Measurements from ENCODE around the gene LONP2. TPM values are rescaled to one million over a fixed set of nuclear protein-coding genes. Genes with fewer than 3 reads are reported as not detected.

LONP2 gene
- total RNA-seq (10 to 100 TPM; 77.2 to 81.0 TPM), total RNA-seq (71.3 to 268 (median 156) reads per million in 172 experiments)
- 52.2 TPM for polyA plus RNA-seq (2013, experiment 1 of 2)
- polyA plus RNA-seq (2013, experiment 2 of 2) = 44.5 TPM

DNA sequence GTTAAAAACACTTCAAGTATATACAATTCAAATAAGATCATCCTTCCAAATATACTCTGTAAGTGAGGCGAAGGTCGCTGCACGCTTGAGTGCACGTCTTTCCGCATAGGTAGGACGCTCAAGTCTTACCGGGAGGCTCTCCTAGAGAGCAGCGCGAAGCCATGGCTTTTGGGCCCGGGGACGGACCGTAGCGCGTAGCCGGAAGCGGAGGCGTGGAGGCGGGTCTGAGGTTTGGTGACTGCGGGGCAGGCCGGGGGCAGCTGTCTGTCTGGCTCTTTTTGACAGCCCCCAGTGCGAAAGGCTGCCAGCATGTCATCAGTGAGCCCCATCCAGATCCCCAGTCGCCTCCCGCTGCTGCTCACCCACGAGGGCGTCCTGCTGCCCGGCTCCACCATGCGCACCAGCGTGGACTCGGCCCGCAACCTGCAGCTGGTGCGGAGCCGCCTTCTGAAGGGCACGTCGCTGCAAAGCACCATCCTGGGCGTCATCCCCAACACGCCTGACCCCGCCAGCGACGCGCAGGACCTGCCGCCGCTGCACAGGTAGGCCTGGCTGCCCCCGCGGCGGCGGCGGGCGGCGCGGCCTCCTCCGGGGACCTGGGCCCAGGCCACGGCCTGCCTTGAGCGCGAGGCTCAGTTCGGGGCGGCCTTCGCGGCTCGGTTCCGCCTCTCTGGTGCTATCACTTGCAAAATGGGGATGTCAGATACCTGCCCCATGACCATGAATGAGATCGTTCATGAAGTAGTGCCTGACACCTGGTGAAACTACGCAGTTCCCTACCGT, at the start of gene LONP2:
Gene LONP2, plus strand, starts transcription at position 221 of the 783 bp plus-strand sequence. Its CDS starts 89 bp downstream, at position 310.
- ChIA-PET POLR2A (interaction anchor here (0.6 to 1.5 kb wide), 7 partner anchors 23 to 1271 kb away, joined by 3 to 8 read pairs (median 4); partner anchors contain the start of gene DNAJA2), CTCF (interaction anchor here (1.7 kb wide), 1 partner anchor 379 kb away, joined by 5 read pairs; no protein-coding TSS in a partner anchor)
- Mint-ChIP-seq H3K4me1 (ENCODE audit: low read depth) (peaks cover 49% of the 10 kb centered on the region), H3K27ac (peak within 1 kb of the TSS; percentile 89), H3K27me3 (no peaks in the 10 kb centered on the region), H3K9me3 (peaks cover 2% of the 10 kb centered on the region), H3K36me3 (ENCODE audit: low read depth) (peaks cover 20% of the 10 kb centered on the region), H3K4me3 (peak within 1 kb of the TSS; percentile 90)
- H3K4me3 ChIP-seq (ENCODE audit: low read length) = peak within 1 kb of the TSS; percentile 86
- peak; percentile 81 to 94 (median 87) for DNase-seq
- H3K4me1 ChIP-seq (ENCODE audit: insufficient read depth, low read length) = peaks cover 43% of the 10 kb centered on the region
- peak within 1 kb of the TSS; percentile 78 for H3K27ac ChIP-seq (ENCODE audit: low read depth in 1 of 2, low read length in 2 of 2)
- intact Hi-C loops (cut with DNase I, micrococcal nuclease) = loop anchor here in 1 of 2 experiments (5.0 to 10.0 kb wide), 4 partner anchors 143 to 1611 kb away; partner anchors contain the start of genes C16orf87, ITFG1, PHKB and SIAH1
- H3K36me3 ChIP-seq (ENCODE audit: insufficient read depth, low read length) = no peaks in the 10 kb centered on the region
- no peaks in the 10 kb centered on the region for H3K27me3 ChIP-seq (ENCODE audit: control insufficient read depth in 1 of 2, insufficient read depth in 2 of 2, low read length in 2 of 2)
- TF ChIP-seq, protein P1, sequence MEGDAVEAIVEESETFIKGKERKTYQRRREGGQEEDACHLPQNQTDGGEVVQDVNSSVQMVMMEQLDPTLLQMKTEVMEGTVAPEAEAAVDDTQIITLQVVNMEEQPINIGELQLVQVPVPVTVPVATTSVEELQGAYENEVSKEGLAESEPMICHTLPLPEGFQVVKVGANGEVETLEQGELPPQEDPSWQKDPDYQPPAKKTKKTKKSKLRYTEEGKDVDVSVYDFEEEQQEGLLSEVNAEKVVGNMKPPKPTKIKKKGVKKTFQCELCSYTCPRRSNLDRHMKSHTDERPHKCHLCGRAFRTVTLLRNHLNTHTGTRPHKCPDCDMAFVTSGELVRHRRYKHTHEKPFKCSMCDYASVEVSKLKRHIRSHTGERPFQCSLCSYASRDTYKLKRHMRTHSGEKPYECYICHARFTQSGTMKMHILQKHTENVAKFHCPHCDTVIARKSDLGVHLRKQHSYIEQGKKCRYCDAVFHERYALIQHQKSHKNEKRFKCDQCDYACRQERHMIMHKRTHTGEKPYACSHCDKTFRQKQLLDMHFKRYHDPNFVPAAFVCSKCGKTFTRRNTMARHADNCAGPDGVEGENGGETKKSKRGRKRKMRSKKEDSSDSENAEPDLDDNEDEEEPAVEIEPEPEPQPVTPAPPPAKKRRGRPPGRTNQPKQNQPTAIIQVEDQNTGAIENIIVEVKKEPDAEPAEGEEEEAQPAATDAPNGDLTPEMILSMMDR (IDR thresholded peaks at IDR 0.05) = no peak
- ATAC-seq (ENCODE audit: poor library complexity) = peak; percentile 95
- no peaks in the 10 kb centered on the region for H3K9me3 ChIP-seq (ENCODE audit: control insufficient read depth in 1 of 2, insufficient read depth in 1 of 2, low read length in 2 of 2)

DNA sequence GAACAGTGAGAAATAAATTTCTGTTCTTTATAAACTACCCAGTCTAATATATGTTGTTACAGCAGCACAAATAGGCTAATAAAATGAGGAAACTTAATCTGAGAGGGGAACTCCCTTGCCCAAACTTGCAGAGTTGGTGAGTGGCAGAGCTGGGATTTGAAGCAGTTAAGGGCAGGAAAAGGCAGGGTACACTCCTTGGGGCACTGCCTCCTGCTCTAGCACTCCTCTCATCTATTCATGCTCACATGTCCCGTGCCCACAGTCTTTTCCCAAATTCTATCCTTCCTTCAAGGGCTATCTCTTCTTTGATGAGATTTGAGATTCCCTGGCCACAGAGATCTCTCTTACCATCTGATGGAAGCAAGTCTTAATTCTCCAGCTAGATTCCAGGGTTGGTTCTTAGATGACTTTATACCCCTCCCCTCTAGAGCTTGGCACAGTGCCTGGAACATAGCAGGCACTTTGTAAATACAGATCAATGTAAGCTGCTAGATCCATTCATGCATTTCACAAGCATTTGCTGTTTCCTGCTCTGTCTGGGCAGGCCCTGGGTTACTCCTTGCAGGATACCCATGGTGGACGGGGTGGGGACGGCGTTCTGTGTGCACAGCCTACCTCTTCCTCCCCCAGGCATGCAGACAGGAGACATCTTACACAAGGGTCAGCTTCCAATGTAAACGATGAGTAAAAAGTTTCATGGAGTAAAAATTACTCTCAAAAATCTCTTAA, 49.1 kb upstream of the LONP2 start:
- CTCF ChIA-PET = no interaction called here
- no peak overlapping the region for H3K27ac Mint-ChIP-seq
- ATAC-seq (ENCODE audit: poor library complexity) = no peak

DNA sequence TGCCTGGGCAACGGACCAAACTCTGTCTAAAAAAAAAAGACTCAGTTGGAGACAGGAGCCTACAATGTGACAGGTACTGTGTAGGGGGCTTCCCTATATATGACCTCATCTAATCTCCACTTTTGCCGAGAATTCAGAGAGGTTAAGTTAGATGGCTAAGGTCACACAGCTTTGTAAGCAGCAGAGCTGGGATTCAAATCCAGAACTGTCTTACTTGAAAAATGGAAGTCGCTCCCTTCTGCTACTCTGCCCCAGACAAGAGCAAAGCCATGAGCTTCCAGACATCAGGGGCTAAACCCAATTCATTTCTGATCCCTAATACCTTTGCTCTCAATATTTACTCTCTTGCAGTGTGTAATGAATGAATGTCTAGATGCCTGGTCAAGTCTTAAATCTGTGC, 46.8 kb upstream of the LONP2 start:
- Histone ChIP-seq H3K36me3 (ENCODE audit: insufficient read depth, low read length) (no peaks in the 10 kb centered on the region), H3K27me3 (ENCODE audit: control insufficient read depth in 1 of 2, insufficient read depth in 2 of 2, low read length in 2 of 2) (no peaks in the 10 kb centered on the region), H3K9me3 (ENCODE audit: control insufficient read depth in 1 of 2, insufficient read depth in 1 of 2, low read length in 2 of 2) (no peaks in the 10 kb centered on the region), H3K4me3 (ENCODE audit: low read length) (no peak overlapping the region), H3K4me1 (ENCODE audit: insufficient read depth, low read length) (no peaks in the 10 kb centered on the region), H3K27ac (ENCODE audit: low read depth in 1 of 2, low read length in 2 of 2) (no peak overlapping the region)
- H3K9me3 Mint-ChIP-seq = no peaks in the 10 kb centered on the region
- TF ChIP-seq, protein P1 (IDR thresholded peaks at IDR 0.05) = no peak
- DNase-seq (no peak), ATAC-seq (ENCODE audit: poor library complexity) (no peak)
- intact Hi-C loops (cut with DNase I, micrococcal nuclease) = no loop called here
- no peak overlapping the region for H3K27ac Mint-ChIP-seq
- H3K4me1 Mint-ChIP-seq (ENCODE audit: low read depth) = no peaks in the 10 kb centered on the region
- H3K27me3 Mint-ChIP-seq = peaks cover 7% of the 10 kb centered on the region
- no peak overlapping the region for H3K4me3 Mint-ChIP-seq
- no peaks in the 10 kb centered on the region for H3K36me3 Mint-ChIP-seq (ENCODE audit: low read depth)
- CTCF ChIA-PET = no interaction called here
- POLR2A ChIA-PET = no interaction called here

More for the DNA sequence above, 49.1 kb upstream of the LONP2 start:
- no peaks in the 10 kb centered on the region for H3K4me1 ChIP-seq (ENCODE audit: insufficient read depth, low read length)
- H3K27ac ChIP-seq (ENCODE audit: low read depth in 1 of 2, low read length in 2 of 2) = no peak overlapping the region
- H3K9me3 ChIP-seq (ENCODE audit: control insufficient read depth in 1 of 2, insufficient read depth in 1 of 2, low read length in 2 of 2) = no peaks in the 10 kb centered on the region
- TF ChIP-seq, protein P1 (IDR thresholded peaks at IDR 0.05) = no peak
- H3K36me3 ChIP-seq (ENCODE audit: insufficient read depth, low read length) = no peaks in the 10 kb centered on the region
- no peaks in the 10 kb centered on the region for H3K27me3 ChIP-seq (ENCODE audit: control insufficient read depth in 1 of 2, insufficient read depth in 2 of 2, low read length in 2 of 2)
- H3K4me3 ChIP-seq (ENCODE audit: low read length) = no peak overlapping the region
- no peaks in the 10 kb centered on the region for H3K9me3 Mint-ChIP-seq
- peaks cover 7% of the 10 kb centered on the region for H3K27me3 Mint-ChIP-seq
- H3K4me1 Mint-ChIP-seq (ENCODE audit: low read depth) = no peaks in the 10 kb centered on the region
- no peak overlapping the region for H3K4me3 Mint-ChIP-seq
- POLR2A ChIA-PET = interaction anchor here (0.6 kb wide), 1 partner anchor 12 kb away, joined by 5 read pairs; no protein-coding TSS in a partner anchor
- H3K36me3 Mint-ChIP-seq (ENCODE audit: low read depth) = no peaks in the 10 kb centered on the region
- DNase-seq = no peak
- intact Hi-C loops (cut with DNase I, micrococcal nuclease) = no loop called here
